Measurements from ENCODE around the gene BMP2K.

BMP2K gene

DNA sequence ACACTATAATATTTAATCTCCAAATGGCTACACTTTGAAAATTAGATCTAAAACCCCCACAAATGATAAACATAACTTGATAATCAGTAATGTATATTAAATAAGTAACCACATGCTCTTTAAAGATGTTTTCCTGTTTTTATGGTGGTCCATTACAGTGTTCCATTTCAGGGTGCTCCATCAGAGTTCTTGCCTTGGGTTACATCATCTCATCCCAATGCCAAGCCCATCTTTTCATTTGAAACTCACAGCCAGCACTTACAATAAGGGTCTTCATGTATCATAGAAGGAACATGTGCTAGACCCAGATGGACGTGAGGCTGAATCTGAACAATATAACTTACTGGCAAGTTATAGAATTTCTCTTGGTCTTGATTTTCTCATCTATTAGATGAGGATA is 173.6 kb downstream of the BMP2K start:
- TF ChIP-seq TOX (CRISPR knock-in tag; IDR thresholded peaks at IDR 0.05; ENCODE audit: borderline replicate concordance) = no peak
- TF ChIP-seq ISL1 (CRISPR knock-in tag; IDR thresholded peaks at IDR 0.05) = no peak
- no peak for TF ChIP-seq GLIS3 (CRISPR knock-in tag; IDR thresholded peaks at IDR 0.05)
- no peak for TF ChIP-seq TCF4 (CRISPR knock-in tag; IDR thresholded peaks at IDR 0.05; ENCODE audit: borderline replicate concordance)
- no peak for ATAC-seq

DNA sequence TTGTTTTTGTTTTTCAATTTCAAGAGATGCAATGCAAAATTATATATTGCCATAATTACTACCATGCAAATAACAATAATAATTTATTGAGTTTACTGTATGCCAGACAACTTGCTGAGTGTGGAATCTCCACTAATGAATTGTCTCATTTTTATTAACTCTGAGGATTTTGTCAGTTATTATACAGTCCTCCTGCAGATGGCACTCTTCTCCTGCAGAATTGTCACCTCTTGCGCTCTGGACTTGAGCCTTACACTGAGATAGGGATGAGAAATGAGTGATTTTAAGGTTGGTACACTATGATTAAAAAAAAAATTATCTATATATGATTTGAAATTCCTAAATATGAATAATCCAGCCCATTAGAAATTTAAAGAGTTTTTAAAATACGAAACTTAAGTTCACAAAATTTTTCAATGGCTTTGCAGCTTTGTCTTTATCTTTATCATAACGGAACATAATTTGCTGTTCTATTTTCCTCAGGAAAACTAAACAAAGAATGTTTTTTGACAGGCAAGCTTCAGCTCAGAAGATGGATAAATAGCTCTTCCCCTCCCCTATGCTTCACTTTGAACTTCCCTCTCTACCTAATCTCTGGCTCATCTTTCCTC is 175.8 kb downstream of the BMP2K start:
- peak; percentile 85 for ATAC-seq
- no peak for TF ChIP-seq CSDC2 (CRISPR knock-in tag; IDR thresholded peaks at IDR 0.05)
- no peak for TF ChIP-seq ESRRG (CRISPR knock-in tag; IDR thresholded peaks at IDR 0.05)
- TF ChIP-seq ZNF70 (CRISPR knock-in tag; IDR thresholded peaks at IDR 0.05) = no peak
- TF ChIP-seq, protein P1, sequence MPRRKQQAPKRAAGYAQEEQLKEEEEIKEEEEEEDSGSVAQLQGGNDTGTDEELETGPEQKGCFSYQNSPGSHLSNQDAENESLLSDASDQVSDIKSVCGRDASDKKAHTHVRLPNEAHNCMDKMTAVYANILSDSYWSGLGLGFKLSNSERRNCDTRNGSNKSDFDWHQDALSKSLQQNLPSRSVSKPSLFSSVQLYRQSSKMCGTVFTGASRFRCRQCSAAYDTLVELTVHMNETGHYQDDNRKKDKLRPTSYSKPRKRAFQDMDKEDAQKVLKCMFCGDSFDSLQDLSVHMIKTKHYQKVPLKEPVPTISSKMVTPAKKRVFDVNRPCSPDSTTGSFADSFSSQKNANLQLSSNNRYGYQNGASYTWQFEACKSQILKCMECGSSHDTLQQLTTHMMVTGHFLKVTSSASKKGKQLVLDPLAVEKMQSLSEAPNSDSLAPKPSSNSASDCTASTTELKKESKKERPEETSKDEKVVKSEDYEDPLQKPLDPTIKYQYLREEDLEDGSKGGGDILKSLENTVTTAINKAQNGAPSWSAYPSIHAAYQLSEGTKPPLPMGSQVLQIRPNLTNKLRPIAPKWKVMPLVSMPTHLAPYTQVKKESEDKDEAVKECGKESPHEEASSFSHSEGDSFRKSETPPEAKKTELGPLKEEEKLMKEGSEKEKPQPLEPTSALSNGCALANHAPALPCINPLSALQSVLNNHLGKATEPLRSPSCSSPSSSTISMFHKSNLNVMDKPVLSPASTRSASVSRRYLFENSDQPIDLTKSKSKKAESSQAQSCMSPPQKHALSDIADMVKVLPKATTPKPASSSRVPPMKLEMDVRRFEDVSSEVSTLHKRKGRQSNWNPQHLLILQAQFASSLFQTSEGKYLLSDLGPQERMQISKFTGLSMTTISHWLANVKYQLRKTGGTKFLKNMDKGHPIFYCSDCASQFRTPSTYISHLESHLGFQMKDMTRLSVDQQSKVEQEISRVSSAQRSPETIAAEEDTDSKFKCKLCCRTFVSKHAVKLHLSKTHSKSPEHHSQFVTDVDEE (CRISPR knock-in tag; IDR thresholded peaks at IDR 0.05) = no peak
- TF ChIP-seq GLIS3 (CRISPR knock-in tag; IDR thresholded peaks at IDR 0.05) = no peak
- TF ChIP-seq ISL1 (CRISPR knock-in tag; IDR thresholded peaks at IDR 0.05) = no peak
- no peak for TF ChIP-seq TOX (CRISPR knock-in tag; IDR thresholded peaks at IDR 0.05; ENCODE audit: borderline replicate concordance)
- TF ChIP-seq, protein P2, sequence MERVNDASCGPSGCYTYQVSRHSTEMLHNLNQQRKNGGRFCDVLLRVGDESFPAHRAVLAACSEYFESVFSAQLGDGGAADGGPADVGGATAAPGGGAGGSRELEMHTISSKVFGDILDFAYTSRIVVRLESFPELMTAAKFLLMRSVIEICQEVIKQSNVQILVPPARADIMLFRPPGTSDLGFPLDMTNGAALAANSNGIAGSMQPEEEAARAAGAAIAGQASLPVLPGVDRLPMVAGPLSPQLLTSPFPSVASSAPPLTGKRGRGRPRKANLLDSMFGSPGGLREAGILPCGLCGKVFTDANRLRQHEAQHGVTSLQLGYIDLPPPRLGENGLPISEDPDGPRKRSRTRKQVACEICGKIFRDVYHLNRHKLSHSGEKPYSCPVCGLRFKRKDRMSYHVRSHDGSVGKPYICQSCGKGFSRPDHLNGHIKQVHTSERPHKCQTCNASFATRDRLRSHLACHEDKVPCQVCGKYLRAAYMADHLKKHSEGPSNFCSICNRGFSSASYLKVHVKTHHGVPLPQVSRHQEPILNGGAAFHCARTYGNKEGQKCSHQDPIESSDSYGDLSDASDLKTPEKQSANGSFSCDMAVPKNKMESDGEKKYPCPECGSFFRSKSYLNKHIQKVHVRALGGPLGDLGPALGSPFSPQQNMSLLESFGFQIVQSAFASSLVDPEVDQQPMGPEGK (CRISPR knock-in tag; IDR thresholded peaks at IDR 0.05; ENCODE audit: borderline replicate concordance) = no peak
- TF ChIP-seq, protein P3, sequence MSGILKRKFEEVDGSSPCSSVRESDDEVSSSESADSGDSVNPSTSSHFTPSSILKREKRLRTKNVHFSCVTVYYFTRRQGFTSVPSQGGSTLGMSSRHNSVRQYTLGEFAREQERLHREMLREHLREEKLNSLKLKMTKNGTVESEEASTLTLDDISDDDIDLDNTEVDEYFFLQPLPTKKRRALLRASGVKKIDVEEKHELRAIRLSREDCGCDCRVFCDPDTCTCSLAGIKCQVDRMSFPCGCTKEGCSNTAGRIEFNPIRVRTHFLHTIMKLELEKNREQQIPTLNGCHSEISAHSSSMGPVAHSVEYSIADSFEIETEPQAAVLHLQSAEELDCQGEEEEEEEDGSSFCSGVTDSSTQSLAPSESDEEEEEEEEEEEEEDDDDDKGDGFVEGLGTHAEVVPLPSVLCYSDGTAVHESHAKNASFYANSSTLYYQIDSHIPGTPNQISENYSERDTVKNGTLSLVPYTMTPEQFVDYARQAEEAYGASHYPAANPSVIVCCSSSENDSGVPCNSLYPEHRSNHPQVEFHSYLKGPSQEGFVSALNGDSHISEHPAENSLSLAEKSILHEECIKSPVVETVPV (CRISPR knock-in tag; IDR thresholded peaks at IDR 0.05) = no peak
- no peak for TF ChIP-seq ARNTL (CRISPR knock-in tag; IDR thresholded peaks at IDR 0.05; ENCODE audit: borderline replicate concordance, low read depth)
- TF ChIP-seq ZNF565 (CRISPR knock-in tag; conservative IDR thresholded peaks at IDR 0.05; ENCODE audit: low read depth) = no peak
- TF ChIP-seq SNAI2 (CRISPR knock-in tag; IDR thresholded peaks at IDR 0.05) = no peak
- no peak for TF ChIP-seq ZFP30 (CRISPR knock-in tag; IDR thresholded peaks at IDR 0.05)
- TF ChIP-seq CREB5 (CRISPR knock-in tag; IDR thresholded peaks at IDR 0.05; ENCODE audit: low read depth) = no peak
- no peak for TF ChIP-seq OSR1 (CRISPR knock-in tag; IDR thresholded peaks at IDR 0.05)
- TF ChIP-seq ZNF8 (CRISPR knock-in tag; IDR thresholded peaks at IDR 0.05) = no peak
- no peak for TF ChIP-seq ZFP3 (CRISPR knock-in tag; IDR thresholded peaks at IDR 0.05)
- TF ChIP-seq RARB (CRISPR knock-in tag; IDR thresholded peaks at IDR 0.05) = no peak
- no peak for TF ChIP-seq PPARA (CRISPR knock-in tag; IDR thresholded peaks at IDR 0.05; ENCODE audit: borderline replicate concordance)

DNA sequence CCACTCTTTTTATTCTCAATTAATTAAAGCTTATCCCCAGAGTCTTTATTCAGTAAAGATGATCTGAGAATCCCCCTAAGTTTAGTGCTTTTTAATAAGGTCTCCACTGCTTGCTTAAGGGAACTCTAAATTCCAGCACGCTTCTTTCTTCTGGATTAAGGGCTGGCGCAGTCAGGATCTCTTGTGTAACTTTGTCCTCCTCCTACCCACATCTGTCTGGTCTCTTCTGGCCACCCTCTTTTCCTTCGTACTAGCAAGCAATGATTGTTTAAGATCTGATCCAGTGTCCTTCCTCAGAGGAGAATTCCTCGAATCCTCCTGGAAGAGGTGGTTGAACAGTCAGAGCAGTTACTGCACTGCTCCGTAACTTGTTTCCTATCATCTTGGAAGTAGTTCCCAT is 177.1 kb downstream of the BMP2K start:
- ATAC-seq = no peak
- TF ChIP-seq PPARA (CRISPR knock-in tag; IDR thresholded peaks at IDR 0.05; ENCODE audit: borderline replicate concordance) (no peak), OSR1 (CRISPR knock-in tag; IDR thresholded peaks at IDR 0.05) (no peak), ISL1 (CRISPR knock-in tag; IDR thresholded peaks at IDR 0.05) (no peak), ZFP30 (CRISPR knock-in tag; IDR thresholded peaks at IDR 0.05) (no peak), ZNF70 (CRISPR knock-in tag; IDR thresholded peaks at IDR 0.05) (no peak), CSDC2 (CRISPR knock-in tag; IDR thresholded peaks at IDR 0.05) (no peak), GLIS3 (CRISPR knock-in tag; IDR thresholded peaks at IDR 0.05) (no peak), ZFP3 (CRISPR knock-in tag; IDR thresholded peaks at IDR 0.05) (no peak)
- TF ChIP-seq, protein P1 (CRISPR knock-in tag; IDR thresholded peaks at IDR 0.05) = no peak
- TF ChIP-seq, protein P3 (CRISPR knock-in tag; IDR thresholded peaks at IDR 0.05) = no peak

Data from SK-N-SH treated with all-trans-retinoic acid at 6 μM for 48 hours (cell line).